Measurements from ENCODE around the gene CAPS.

- TF ChIP-seq, protein P1, sequence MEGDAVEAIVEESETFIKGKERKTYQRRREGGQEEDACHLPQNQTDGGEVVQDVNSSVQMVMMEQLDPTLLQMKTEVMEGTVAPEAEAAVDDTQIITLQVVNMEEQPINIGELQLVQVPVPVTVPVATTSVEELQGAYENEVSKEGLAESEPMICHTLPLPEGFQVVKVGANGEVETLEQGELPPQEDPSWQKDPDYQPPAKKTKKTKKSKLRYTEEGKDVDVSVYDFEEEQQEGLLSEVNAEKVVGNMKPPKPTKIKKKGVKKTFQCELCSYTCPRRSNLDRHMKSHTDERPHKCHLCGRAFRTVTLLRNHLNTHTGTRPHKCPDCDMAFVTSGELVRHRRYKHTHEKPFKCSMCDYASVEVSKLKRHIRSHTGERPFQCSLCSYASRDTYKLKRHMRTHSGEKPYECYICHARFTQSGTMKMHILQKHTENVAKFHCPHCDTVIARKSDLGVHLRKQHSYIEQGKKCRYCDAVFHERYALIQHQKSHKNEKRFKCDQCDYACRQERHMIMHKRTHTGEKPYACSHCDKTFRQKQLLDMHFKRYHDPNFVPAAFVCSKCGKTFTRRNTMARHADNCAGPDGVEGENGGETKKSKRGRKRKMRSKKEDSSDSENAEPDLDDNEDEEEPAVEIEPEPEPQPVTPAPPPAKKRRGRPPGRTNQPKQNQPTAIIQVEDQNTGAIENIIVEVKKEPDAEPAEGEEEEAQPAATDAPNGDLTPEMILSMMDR (IDR thresholded peaks at IDR 0.05) = no peak
- TF ChIP-seq POLR2A (IDR thresholded peaks at IDR 0.05) = no peak
These were observed 39.7 kb downstream of the CAPS start for GRCh38 chr19:5953680-5954213.
